Keratinocyte (primary cell): ENCODE measurements around the gene ACAN. TPM values are rescaled to one million over a fixed set of nuclear protein-coding genes. Genes with fewer than 3 reads are reported as not detected.

Experiments
- DNase-seq: peaks from one replicate; pipeline ENCODE4 v3.0.0-alpha.2; 2011; ENCODE audit warnings: low read depth, missing footprints, low spot score
- FAIRE-seq: peaks from 2 replicates; lab custom pipeline; 2011; peaks lifted over from hg19 to GRCh38; lab: Jason Lieb, UNC
- H2AFZ ChIP-seq: 2 replicates; pipeline ENCODE4 v1.6.0; 2012; ENCODE audit warnings: low read length, control low read depth, inconsistent platforms; ENCODE audit not compliant: control insufficient read depth
- H3K27ac ChIP-seq: 2 replicates; pipeline ENCODE4 v1.5.1; 2011; ENCODE audit warnings: low read length; ENCODE audit not compliant: control insufficient read depth, insufficient read depth
- H3K27me3 ChIP-seq: 3 replicates; pipeline ENCODE4 v1.6.0; 2011; ENCODE audit warnings: low read length; ENCODE audit not compliant: control insufficient read depth, insufficient read depth; ENCODE audit errors: extremely low read depth
- H3K36me3 ChIP-seq, 2 experiments: 2 replicates in 1 of 2; 3 replicates in 1 of 2; pipeline ENCODE4 v1.5.1; 2011; ENCODE audit warnings: low read length in 2 of 2, mild to moderate bottlenecking in 1 of 2; ENCODE audit not compliant: control insufficient read depth in 2 of 2, insufficient read depth in 2 of 2; ENCODE audit errors: extremely low read depth in 1 of 2
- H3K4me1 ChIP-seq: 3 replicates; pipeline ENCODE4 v1.5.1; 2011; ENCODE audit warnings: low read length; ENCODE audit not compliant: control insufficient read depth, insufficient read depth; ENCODE audit errors: extremely low read depth
- H3K4me2 ChIP-seq: 3 replicates; pipeline ENCODE4 v1.6.0; 2011; ENCODE audit warnings: low read depth, low read length; ENCODE audit not compliant: control insufficient read depth, insufficient read depth; ENCODE audit errors: extremely low read depth
- H3K4me3 ChIP-seq, 3 experiments: fragments of 200-600 bp in 1 of 3; sonication (generic) in 1 of 3; 2 replicates in 2 of 3; 3 replicates in 1 of 3; pipeline ENCODE4 v1.5.1; 2011 to 2016; ENCODE audit warnings: low read length in 3 of 3, mild to moderate bottlenecking in 3 of 3, control low read depth in 2 of 3, inconsistent platforms in 1 of 3, low read depth in 1 of 3, mixed read lengths in 1 of 3, mixed run types in 1 of 3, moderate library complexity in 1 of 3; ENCODE audit not compliant: control insufficient read depth in 2 of 3, insufficient read depth in 2 of 3; ENCODE audit errors: extremely low read depth in 1 of 3
- H3K79me2 ChIP-seq: 2 replicates; pipeline ENCODE4 v1.6.0; 2012; ENCODE audit warnings: low read length; ENCODE audit not compliant: control insufficient read depth, insufficient read depth
- H3K9ac ChIP-seq: 3 replicates; pipeline ENCODE4 v1.6.0; 2011; ENCODE audit warnings: low read length; ENCODE audit not compliant: control insufficient read depth, insufficient read depth; ENCODE audit errors: extremely low read depth
- H3K9me1 ChIP-seq: 3 replicates; pipeline ENCODE4 v1.6.0; 2011; ENCODE audit warnings: low read length; ENCODE audit not compliant: control insufficient read depth, insufficient read depth; ENCODE audit errors: extremely low read depth
- H3K9me3 ChIP-seq: 2 replicates; pipeline ENCODE4 v1.5.1; 2012; ENCODE audit warnings: low read depth, low read length; ENCODE audit not compliant: control insufficient read depth
- H4K20me1 ChIP-seq: 3 replicates; pipeline ENCODE4 v1.6.0; 2011; ENCODE audit warnings: low read length; ENCODE audit not compliant: control insufficient read depth, insufficient read depth; ENCODE audit errors: extremely low read depth
- CTCF ChIP-seq, 3 experiments: IDR thresholded peaks in 1 of 3; conservative IDR thresholded peaks in 1 of 3; optimal IDR thresholded peaks in 1 of 3; 2 replicates in 2 of 3; 3 replicates in 1 of 3; pipeline versions ENCODE3 to v1.5.1; 2011; ENCODE audit warnings: low read length in 3 of 3, mild to moderate bottlenecking in 3 of 3, moderate library complexity in 2 of 3, control low read depth in 1 of 3, inconsistent platforms in 1 of 3; ENCODE audit not compliant: insufficient read depth in 2 of 3; ENCODE audit errors: extremely low read depth in 1 of 3
- EZH2 ChIP-seq: IDR thresholded peaks from one replicate; pipeline ENCODE4 v1.6.1; 2012; ENCODE audit warnings: inconsistent platforms, mild to moderate bottlenecking, low read length, moderate library complexity
- dilution Hi-C: fragments of 300-500 bp; cut with MboI; formaldehyde crosslinking; loops from one replicate; pipeline ENCODE4 v1.7.0; 2020; ENCODE audit warnings: low sequenced_read_pairs; ENCODE audit not compliant: extremely low pct_ligation_motif_present
- polyA plus RNA-seq, 5 experiments: library from polyadenylated mRNA; depleted of rRNA in 3 of 5; stranded (reverse) in 3 of 5; stranded (forward) in 1 of 5; unstranded in 1 of 5; fragments of >200 nt; gene quantifications; 1 replicate in 1 of 5; 2 replicates in 3 of 5; 3 replicates in 1 of 5; pipeline versions ENCODE4 v1.2.1 to v1.2.3, GENCODE V29; 2011 to 2012; ENCODE audit warnings: missing spikeins in 2 of 5, low read depth in 1 of 5, low replicate concordance in 1 of 5

ACAN gene
- polyA plus RNA-seq, 1 donor (not counting 4 experiments of a cell fraction or from before 2014, with no cell fraction given), result not detected

DNA sequence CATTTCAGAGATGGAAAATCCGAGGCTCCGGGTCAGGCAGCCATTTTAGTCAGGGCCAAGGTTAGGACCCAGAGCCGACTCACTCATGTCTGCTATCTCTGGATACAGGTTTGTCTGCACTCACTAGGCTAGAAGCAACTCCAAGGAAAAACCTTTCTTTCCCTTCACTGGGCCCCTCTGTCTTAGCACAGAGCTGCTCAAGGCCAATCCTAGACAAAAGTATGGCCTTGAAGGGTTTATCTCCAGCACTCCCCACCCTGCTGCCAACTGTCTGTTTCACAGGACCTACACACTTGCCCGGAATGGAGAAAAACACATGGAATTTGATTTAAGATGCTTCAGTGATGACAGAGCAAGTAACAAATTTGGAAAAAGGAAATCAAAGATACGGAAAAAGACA lies 25.6 kb downstream of the ACAN start:
- no peak for TF ChIP-seq CTCF (optimal IDR thresholded peaks at IDR 0.05 in 1 of 3, IDR thresholded peaks at IDR 0.05 in 1 of 3, conservative IDR thresholded peaks at IDR 0.05 in 1 of 3; ENCODE audit: extremely low read depth in 1 of 3, insufficient read depth in 2 of 3, low read length in 3 of 3)
- TF ChIP-seq EZH2, result no peak
- Histone ChIP-seq H3K27me3 (peaks cover 4% of the 10 kb centered on the region), H3K9me1 (no peaks in the 10 kb centered on the region), H3K9me3 (no peaks in the 10 kb centered on the region), H3K4me3 (no peak overlapping the region), H3K27ac (no peak overlapping the region), H3K9ac (no peak overlapping the region), H4K20me1 (no peaks in the 10 kb centered on the region), H3K4me1 (no peaks in the 10 kb centered on the region), H3K36me3 (no peaks in the 10 kb centered on the region), H2AFZ (no peak overlapping the region), H3K4me2 (no peak overlapping the region), H3K79me2 (no peaks in the 10 kb centered on the region)
- DNase-seq, result no peak
- no peak for FAIRE-seq
- dilution Hi-C loops, result no loop called here

GRCh38 chr15:88830016-88830415 lies 26.8 kb downstream of the ACAN start:
- H3K9ac ChIP-seq, result no peak overlapping the region
- H3K4me2 ChIP-seq, result no peak overlapping the region
- no peak overlapping the region for H3K27ac ChIP-seq
- DNase-seq (no peak), FAIRE-seq (no peak)
- H3K27me3 ChIP-seq, result peaks cover 4% of the 10 kb centered on the region
- dilution Hi-C loops, result no loop called here
- H3K9me1 ChIP-seq, result no peaks in the 10 kb centered on the region
- H2AFZ ChIP-seq, result no peak overlapping the region
- H3K9me3 ChIP-seq, result no peaks in the 10 kb centered on the region
- TF ChIP-seq CTCF (optimal IDR thresholded peaks at IDR 0.05 in 1 of 3, IDR thresholded peaks at IDR 0.05 in 1 of 3, conservative IDR thresholded peaks at IDR 0.05 in 1 of 3; ENCODE audit: extremely low read depth in 1 of 3, insufficient read depth in 2 of 3, low read length in 3 of 3) (no peak), EZH2 (no peak)
- H3K79me2 ChIP-seq, result no peaks in the 10 kb centered on the region
- H3K36me3 ChIP-seq, result no peaks in the 10 kb centered on the region
- no peaks in the 10 kb centered on the region for H4K20me1 ChIP-seq
- H3K4me1 ChIP-seq, result no peaks in the 10 kb centered on the region
- H3K4me3 ChIP-seq, result no peak overlapping the region
